IMR-90 (cell line): ENCODE measurements around the gene CREBBP. TPM values are rescaled to one million over a fixed set of nuclear protein-coding genes. Genes with fewer than 3 reads are reported as not detected.
A peak's percentile ranks its signal among the peaks of the same experiment; 100 is the strongest.

Experiments used
- ATAC-seq: fragments of 200-7000 bp; cut with Tn5 transposase; 2 replicates; pipeline ENCODE4 v1.9.1; 2020; ENCODE audit warnings: low read depth, mild to moderate bottlenecking, moderate library complexity
- BruUV-seq: library from RNA; stranded (reverse); fragments of 400-500 nt; replicated peaks from 2 replicates; lab custom pipeline; 2021; lab: Mats Ljungman, UMichigan
- CTCF ChIA-PET: fragments of 300-600 bp; formaldehyde crosslinking; extraction: SDS; loops from one replicate; lab custom pipeline; 2021; ENCODE audit warnings: antibody characterized with exemption; lab: Yijun Ruan, JAX
- POLR2A ChIA-PET: fragments of 300-600 bp; sonication (Branson Sonifier 250); formaldehyde crosslinking; loops from one replicate; lab custom pipeline; 2022; ENCODE audit warnings: antibody characterized with exemption; ENCODE audit not compliant: unreplicated experiment; lab: Charles Lee
- DNase-seq: peaks from one replicate; pipeline ENCODE4 v3.0.0; 2013
- H2AFZ ChIP-seq: replicated peaks from 2 replicates; pipeline ENCODE3; 2013; ENCODE audit warnings: low read length, mild to moderate bottlenecking; ENCODE audit not compliant: poor library complexity
- H2AK5ac ChIP-seq: 2 replicates; pipeline ENCODE4 v1.6.1; 2013; ENCODE audit warnings: low read depth, low read length, inconsistent platforms
- H2AK9ac ChIP-seq: replicated peaks from 2 replicates; pipeline ENCODE3; 2013; ENCODE audit warnings: mild to moderate bottlenecking, low read depth, low read length, moderate library complexity; ENCODE audit not compliant: poor library complexity
- H2BK120ac ChIP-seq: 2 replicates; pipeline ENCODE4 v1.6.1; 2013; ENCODE audit warnings: low read depth, low read length, inconsistent platforms
- H2BK15ac ChIP-seq: 3 replicates; pipeline ENCODE4 v1.6.1; 2013; ENCODE audit warnings: low read depth, low read length, inconsistent platforms
- H2BK20ac ChIP-seq: 2 replicates; pipeline ENCODE4 v1.6.1; 2013; ENCODE audit warnings: low read depth, mild to moderate bottlenecking, inconsistent platforms, low read length, moderate library complexity
- H2BK5ac ChIP-seq: 2 replicates; pipeline ENCODE4 v1.6.1; 2013; ENCODE audit warnings: mild to moderate bottlenecking, low read depth, low read length, inconsistent platforms; ENCODE audit not compliant: poor library complexity, severe bottlenecking
- H3K14ac ChIP-seq: replicated peaks from 2 replicates; pipeline ENCODE4 v1.6.1; 2013; ENCODE audit warnings: low read depth, low read length, inconsistent platforms
- H3K18ac ChIP-seq: 2 replicates; pipeline ENCODE4 v1.6.1; 2013; ENCODE audit warnings: low read depth, low read length, control low read depth
- H3K23ac ChIP-seq: 2 replicates; pipeline ENCODE4 v1.6.1; 2013; ENCODE audit warnings: low read depth, low read length, inconsistent platforms
- H3K27ac ChIP-seq: 2 replicates; pipeline ENCODE4 v1.5.1; 2013; ENCODE audit warnings: mild to moderate bottlenecking, control low read depth, low read length; ENCODE audit not compliant: insufficient read depth
- H3K27me3 ChIP-seq: 2 replicates; pipeline ENCODE4 v1.6.1; 2013; ENCODE audit warnings: low read length; ENCODE audit not compliant: control insufficient read depth, insufficient read depth
- H3K36me3 ChIP-seq: 2 replicates; pipeline ENCODE4 v1.6.1; 2013; ENCODE audit warnings: low read length, mixed read lengths; ENCODE audit not compliant: control insufficient read depth, insufficient read depth
- H3K4ac ChIP-seq: 2 replicates; pipeline ENCODE4 v1.6.1; 2013; ENCODE audit warnings: low read depth, low read length, inconsistent platforms
- H3K4me1 ChIP-seq: 2 replicates; pipeline ENCODE4 v1.6.1; 2013; ENCODE audit warnings: low read length, mixed read lengths; ENCODE audit not compliant: control insufficient read depth, insufficient read depth
- H3K4me2 ChIP-seq: 2 replicates; pipeline ENCODE4 v1.6.1; 2013; ENCODE audit warnings: low read depth, mild to moderate bottlenecking, control low read depth, low read length, moderate library complexity
- H3K4me3 ChIP-seq: 2 replicates; pipeline ENCODE4 v1.5.1; 2013; ENCODE audit warnings: low read depth, mild to moderate bottlenecking, control low read depth, low read length, moderate library complexity; ENCODE audit not compliant: insufficient read depth
- H3K56ac ChIP-seq: 2 replicates; pipeline ENCODE4 v1.6.1; 2013; ENCODE audit warnings: low read length, inconsistent platforms; ENCODE audit not compliant: insufficient read depth; ENCODE audit errors: extremely low read depth
- H3K79me1 ChIP-seq, 2 experiments: 2 replicates each; pipeline ENCODE4 v1.6.1; 2013; ENCODE audit warnings: low read length in 2 of 2, inconsistent platforms in 1 of 2, low read depth in 1 of 2
- H3K9ac ChIP-seq: 2 replicates; pipeline ENCODE4 v1.6.1; 2013; ENCODE audit warnings: low read depth, low read length, control low read depth
- H3K9me1 ChIP-seq: 2 replicates; pipeline ENCODE4 v1.6.1; 2013; ENCODE audit warnings: low read length, inconsistent platforms; ENCODE audit not compliant: insufficient read depth
- H3K9me3 ChIP-seq: 2 replicates; pipeline ENCODE4 v1.6.1; 2013; ENCODE audit warnings: low read length; ENCODE audit not compliant: control insufficient read depth, insufficient read depth
- H4K20me1 ChIP-seq: 2 replicates; pipeline ENCODE4 v1.6.1; 2013; ENCODE audit warnings: low read length, inconsistent platforms; ENCODE audit not compliant: insufficient read depth
- H4K5ac ChIP-seq: 2 replicates; pipeline ENCODE4 v1.6.1; 2013; ENCODE audit warnings: mild to moderate bottlenecking, low read depth, low read length, control low read depth
- H4K8ac ChIP-seq, 2 experiments: 2 replicates each; pipeline ENCODE4 v1.6.1; 2013; ENCODE audit warnings: low read depth in 2 of 2, low read length in 2 of 2, control low read depth in 1 of 2, inconsistent platforms in 1 of 2
- H4K91ac ChIP-seq: 2 replicates; pipeline ENCODE4 v1.6.1; 2013; ENCODE audit warnings: low read depth, low read length, inconsistent platforms; ENCODE audit not compliant: insufficient read depth
- BHLHE40 ChIP-seq: fragments of 150-350 bp; IDR thresholded peaks from 2 replicates; pipeline ENCODE4 v1.6.1; 2016; ENCODE audit warnings: mild to moderate bottlenecking, low read depth, low read length
- CEBPB ChIP-seq: IDR thresholded peaks from 2 replicates; pipeline ENCODE4 v1.6.1; 2012; ENCODE audit warnings: low read depth, low read length, improper control_type of control experiment
- CHD1 ChIP-seq: IDR thresholded peaks from 2 replicates; pipeline ENCODE4 v1.6.1; 2012; ENCODE audit warnings: low read depth, low read length, improper control_type of control experiment
- FOS ChIP-seq: fragments of 150-350 bp; IDR thresholded peaks from 2 replicates; pipeline ENCODE4 v1.6.1; 2016; ENCODE audit warnings: low read depth, low read length
- MAFK ChIP-seq: IDR thresholded peaks from 2 replicates; pipeline ENCODE4 v1.6.1; 2012; ENCODE audit warnings: low read depth, low read length, improper control_type of control experiment
- MAZ ChIP-seq: IDR thresholded peaks from 2 replicates; pipeline ENCODE4 v1.6.1; 2012; ENCODE audit warnings: low read depth, mild to moderate bottlenecking, low read length, improper control_type of control experiment, moderate library complexity, borderline replicate concordance
- MXI1 ChIP-seq: IDR thresholded peaks from 2 replicates; pipeline ENCODE4 v1.6.1; 2012; ENCODE audit warnings: low read depth, mild to moderate bottlenecking, low read length, moderate library complexity, borderline replicate concordance
- NFE2L2 ChIP-seq: fragments of 150-350 bp; IDR thresholded peaks from 2 replicates; pipeline ENCODE4 v1.6.1; 2016; ENCODE audit warnings: low read depth, mild to moderate bottlenecking, low read length
- POLR2A ChIP-seq: IDR thresholded peaks from 2 replicates; pipeline ENCODE4 v1.6.1; 2012; ENCODE audit warnings: mild to moderate bottlenecking, low read depth, low read length
- RAD21 ChIP-seq: IDR thresholded peaks from 2 replicates; pipeline ENCODE4 v1.6.1; 2012; ENCODE audit warnings: low read length, improper control_type of control experiment
- RCOR1 ChIP-seq: IDR thresholded peaks from 2 replicates; pipeline ENCODE4 v1.6.1; 2012; ENCODE audit warnings: mild to moderate bottlenecking, low read length, improper control_type of control experiment; ENCODE audit not compliant: insufficient replicate concordance
- RFX5 ChIP-seq: IDR thresholded peaks from 2 replicates; pipeline ENCODE4 v1.8.0; 2012; ENCODE audit warnings: low read depth, mild to moderate bottlenecking, low read length, moderate library complexity
- SMC3 ChIP-seq: fragments of 150-350 bp; IDR thresholded peaks from 2 replicates; pipeline ENCODE4 v1.6.1; 2016; ENCODE audit warnings: low read depth, mild to moderate bottlenecking, antibody characterized with exemption, low read length, moderate library complexity
- WGBS, 2 experiments: methylation state at CpG; one replicate each; pipeline versions ENCODE4 v1.1.5 to v1.1.7; 2013; ENCODE audit warnings: missing lambda C conversion rate in 2 of 2; ENCODE audit not compliant: insufficient read length in 1 of 2; ENCODE audit errors: extremely low coverage in 2 of 2; 5-methylcytosine and 5-hydroxymethylcytosine counted together
- dilution Hi-C: fragments of 300-500 bp; cut with HindIII; formaldehyde crosslinking; loops from one replicate; pipeline ENCODE4 v1.14.3; 2018; ENCODE audit warnings: low sequenced_read_pairs; ENCODE audit not compliant: unreplicated experiment
- in situ Hi-C: fragments of 300-500 bp; cut with MboI; formaldehyde crosslinking; loops from 3 replicates; pipeline ENCODE4 v1.14.3; 2019; ENCODE audit warnings: low sequenced_read_pairs, inconsistent platforms, mixed read lengths
- intact Hi-C: fragments of 100-400 bp; cut with micrococcal nuclease; formaldehyde crosslinking; loops from 2 replicates; pipeline ENCODE4 v1.10.0; 2022
- polyA plus RNA-seq, 3 experiments: library from polyadenylated mRNA; depleted of rRNA; stranded (reverse); fragments of >200 nt; gene quantifications; 2 replicates each; pipeline ENCODE4 v1.2.3, GENCODE V29; 2012; ENCODE audit warnings: low replicate concordance in 1 of 3
- total RNA-seq: library from RNA; depleted of rRNA; stranded (reverse); fragments of >200 nt; gene quantifications from 2 replicates; pipeline ENCODE4 v1.2.3, GENCODE V29; 2012
- TF ChIP-seq, protein P1 (sequence below): conservative IDR thresholded peaks from 2 replicates; pipeline ENCODE4 v1.5.1; 2012; ENCODE audit warnings: mild to moderate bottlenecking, low read depth, low read length, improper control_type of control experiment
- TF ChIP-seq, protein P2 (sequence below): fragments of 150-350 bp; IDR thresholded peaks from 2 replicates; pipeline ENCODE4 v1.6.1; 2017; ENCODE audit warnings: mild to moderate bottlenecking, antibody characterized with exemption, low read length, low read depth
- TF ChIP-seq, protein P3 (sequence below): fragments of 150-350 bp; IDR thresholded peaks from 2 replicates; pipeline ENCODE4 v1.6.1; 2016; ENCODE audit warnings: low read depth, mild to moderate bottlenecking, low read length, moderate library complexity, borderline replicate concordance

Gene CREBBP
- total and polyA plus RNA-seq, 2 of the 4 experiments (the other 2 are of a cell fraction) = 7.3 to 12.5 TPM

DNA sequence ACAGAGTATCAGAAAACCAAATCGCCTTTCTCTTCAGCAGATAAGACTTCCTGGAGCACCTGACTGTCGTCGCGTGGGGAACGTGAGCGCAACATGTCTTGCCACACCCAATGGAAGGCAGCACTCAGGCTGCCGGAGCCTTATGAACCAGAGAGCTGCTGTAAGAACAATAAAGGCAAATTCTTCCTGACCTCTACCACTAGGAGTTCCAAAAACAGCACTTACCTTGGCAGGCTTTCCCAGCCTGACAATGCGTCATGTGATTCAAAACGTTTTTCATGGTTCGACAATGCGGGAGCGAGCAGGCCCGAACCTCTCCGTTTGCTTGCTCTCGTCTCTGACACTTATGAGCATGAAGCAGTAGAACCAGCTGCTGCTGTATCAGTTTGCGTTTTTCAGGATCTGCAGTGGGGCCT is 87.3 kb downstream of the CREBBP start:
- Histone ChIP-seq H2AFZ (no peak overlapping the region), H2BK5ac (no peak overlapping the region), H3K4me1 (peaks cover 3% of the 10 kb centered on the region; the same call in 1 of the 2 replicates), H3K9me3 (no peaks in the 10 kb centered on the region), H4K8ac (0 out of 4 replicates have a peak overlapping the region, but pooled peaks of 1 of the 2 experiments have one; percentile 6), H3K27me3 (no peaks in the 10 kb centered on the region), H3K36me3 (peaks cover 32% of the 10 kb centered on the region), H3K4ac (no peak overlapping the region), H4K20me1 (peaks cover 86% of the 10 kb centered on the region), H3K23ac (no peak overlapping the region), H3K18ac (no peak overlapping the region), H3K79me1 (peaks cover 46 to 91% of the 10 kb centered on the region in 2 experiments), H3K9me1 (peaks cover 33% of the 10 kb centered on the region), H4K91ac (no peak overlapping the region), H3K56ac (no peak overlapping the region), H2AK9ac (no peak overlapping the region), H3K9ac (no peak overlapping the region), H2BK120ac (no peak overlapping the region), H4K5ac (no peak overlapping the region), H2BK15ac (no peak overlapping the region), H3K14ac (no peak overlapping the region), H3K27ac (no peak overlapping the region), H2BK20ac (no peak overlapping the region), H3K4me3 (no peak overlapping the region), H3K4me2 (no peak overlapping the region), H2AK5ac (no peak overlapping the region)
- dilution Hi-C loops (no loop called here), in situ Hi-C loops (no loop called here), intact Hi-C loops (no loop called here)
- WGBS, 2 experiments = 74% methylated on average over 12 of the region's 16 CpGs; no CpG with 5 or more reads in 1 of the 2 experiments
- no TSS peak for BruUV-seq
- TF ChIP-seq NFE2L2 (no peak), CHD1 (no peak), RCOR1 (no peak), MXI1 (no peak), MAFK (no peak), SMC3 (no peak), FOS (no peak), BHLHE40 (no peak), MAZ (no peak), CEBPB (no peak), RAD21 (no peak), RFX5 (no peak), POLR2A (no peak)
- TF ChIP-seq, protein P1, sequence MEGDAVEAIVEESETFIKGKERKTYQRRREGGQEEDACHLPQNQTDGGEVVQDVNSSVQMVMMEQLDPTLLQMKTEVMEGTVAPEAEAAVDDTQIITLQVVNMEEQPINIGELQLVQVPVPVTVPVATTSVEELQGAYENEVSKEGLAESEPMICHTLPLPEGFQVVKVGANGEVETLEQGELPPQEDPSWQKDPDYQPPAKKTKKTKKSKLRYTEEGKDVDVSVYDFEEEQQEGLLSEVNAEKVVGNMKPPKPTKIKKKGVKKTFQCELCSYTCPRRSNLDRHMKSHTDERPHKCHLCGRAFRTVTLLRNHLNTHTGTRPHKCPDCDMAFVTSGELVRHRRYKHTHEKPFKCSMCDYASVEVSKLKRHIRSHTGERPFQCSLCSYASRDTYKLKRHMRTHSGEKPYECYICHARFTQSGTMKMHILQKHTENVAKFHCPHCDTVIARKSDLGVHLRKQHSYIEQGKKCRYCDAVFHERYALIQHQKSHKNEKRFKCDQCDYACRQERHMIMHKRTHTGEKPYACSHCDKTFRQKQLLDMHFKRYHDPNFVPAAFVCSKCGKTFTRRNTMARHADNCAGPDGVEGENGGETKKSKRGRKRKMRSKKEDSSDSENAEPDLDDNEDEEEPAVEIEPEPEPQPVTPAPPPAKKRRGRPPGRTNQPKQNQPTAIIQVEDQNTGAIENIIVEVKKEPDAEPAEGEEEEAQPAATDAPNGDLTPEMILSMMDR = no peak
- TF ChIP-seq, protein P2, sequence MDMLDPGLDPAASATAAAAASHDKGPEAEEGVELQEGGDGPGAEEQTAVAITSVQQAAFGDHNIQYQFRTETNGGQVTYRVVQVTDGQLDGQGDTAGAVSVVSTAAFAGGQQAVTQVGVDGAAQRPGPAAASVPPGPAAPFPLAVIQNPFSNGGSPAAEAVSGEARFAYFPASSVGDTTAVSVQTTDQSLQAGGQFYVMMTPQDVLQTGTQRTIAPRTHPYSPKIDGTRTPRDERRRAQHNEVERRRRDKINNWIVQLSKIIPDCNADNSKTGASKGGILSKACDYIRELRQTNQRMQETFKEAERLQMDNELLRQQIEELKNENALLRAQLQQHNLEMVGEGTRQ = no peak
- TF ChIP-seq, protein P3, sequence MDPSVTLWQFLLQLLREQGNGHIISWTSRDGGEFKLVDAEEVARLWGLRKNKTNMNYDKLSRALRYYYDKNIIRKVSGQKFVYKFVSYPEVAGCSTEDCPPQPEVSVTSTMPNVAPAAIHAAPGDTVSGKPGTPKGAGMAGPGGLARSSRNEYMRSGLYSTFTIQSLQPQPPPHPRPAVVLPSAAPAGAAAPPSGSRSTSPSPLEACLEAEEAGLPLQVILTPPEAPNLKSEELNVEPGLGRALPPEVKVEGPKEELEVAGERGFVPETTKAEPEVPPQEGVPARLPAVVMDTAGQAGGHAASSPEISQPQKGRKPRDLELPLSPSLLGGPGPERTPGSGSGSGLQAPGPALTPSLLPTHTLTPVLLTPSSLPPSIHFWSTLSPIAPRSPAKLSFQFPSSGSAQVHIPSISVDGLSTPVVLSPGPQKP = no peak
- ChIA-PET CTCF (no interaction called here), POLR2A (no interaction called here)
- no peak for DNase-seq
- ATAC-seq = no peak
